Fibroblast of the conjunctiva (primary cell): Measurements from ENCODE around the gene UGT1A9.
"Not testable (repeated sequence)": the region's sequence is repeated elsewhere in the genome, so short reads cannot be mapped to it uniquely, and the experiment has no call there.

Experiments
- DNase-seq: peaks from one replicate; pipeline ENCODE4 v3.0.0-alpha.2; 2010; ENCODE audit warnings: low read depth

UGT1A9 gene

DNA sequence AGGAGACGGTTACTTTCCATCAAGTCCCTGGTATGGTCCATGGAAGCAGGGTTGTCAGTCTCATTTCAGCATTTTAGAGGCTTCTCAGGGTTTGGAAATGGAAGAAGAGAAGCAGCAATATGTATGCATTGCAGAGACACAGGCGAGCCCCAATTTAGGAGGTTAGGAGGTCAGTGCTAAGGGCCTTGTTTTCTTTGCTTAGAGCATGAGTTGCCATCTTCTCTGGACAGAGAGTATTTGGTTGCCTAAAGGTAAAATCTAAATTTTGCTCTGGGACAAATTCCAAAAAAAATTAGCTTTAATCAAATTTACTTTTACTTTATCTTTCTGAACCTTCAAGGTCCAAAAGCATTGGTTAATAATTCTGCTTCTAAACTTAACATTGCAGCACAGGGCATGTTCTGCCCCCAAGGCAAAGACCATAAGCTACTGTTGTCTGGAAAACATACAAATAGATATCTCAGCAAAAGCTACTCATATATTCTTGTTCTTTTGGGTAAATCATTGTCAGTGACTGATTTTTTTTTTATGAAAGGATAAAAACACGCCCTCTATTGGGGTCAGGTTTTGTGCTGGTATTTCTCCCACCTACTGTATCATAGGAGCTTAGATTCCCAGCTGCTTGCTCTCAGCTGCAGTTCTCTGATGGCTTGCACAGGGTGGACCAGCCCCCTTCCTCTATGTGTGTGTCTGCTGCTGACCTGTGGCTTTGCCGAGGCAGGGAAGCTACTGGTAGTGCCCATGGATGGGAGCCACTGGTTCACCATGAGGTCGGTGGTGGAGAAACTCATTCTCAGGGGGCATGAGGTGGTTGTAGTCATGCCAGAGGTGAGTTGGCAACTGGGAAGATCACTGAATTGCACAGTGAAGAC lies at the start of gene UGT1A9:
TSS of gene UGT1A9 (plus strand) at position 609 of the 872 bp plus-strand sequence. CDS start at position 646, 37 bp downstream.
- no peak for DNase-seq

DNA sequence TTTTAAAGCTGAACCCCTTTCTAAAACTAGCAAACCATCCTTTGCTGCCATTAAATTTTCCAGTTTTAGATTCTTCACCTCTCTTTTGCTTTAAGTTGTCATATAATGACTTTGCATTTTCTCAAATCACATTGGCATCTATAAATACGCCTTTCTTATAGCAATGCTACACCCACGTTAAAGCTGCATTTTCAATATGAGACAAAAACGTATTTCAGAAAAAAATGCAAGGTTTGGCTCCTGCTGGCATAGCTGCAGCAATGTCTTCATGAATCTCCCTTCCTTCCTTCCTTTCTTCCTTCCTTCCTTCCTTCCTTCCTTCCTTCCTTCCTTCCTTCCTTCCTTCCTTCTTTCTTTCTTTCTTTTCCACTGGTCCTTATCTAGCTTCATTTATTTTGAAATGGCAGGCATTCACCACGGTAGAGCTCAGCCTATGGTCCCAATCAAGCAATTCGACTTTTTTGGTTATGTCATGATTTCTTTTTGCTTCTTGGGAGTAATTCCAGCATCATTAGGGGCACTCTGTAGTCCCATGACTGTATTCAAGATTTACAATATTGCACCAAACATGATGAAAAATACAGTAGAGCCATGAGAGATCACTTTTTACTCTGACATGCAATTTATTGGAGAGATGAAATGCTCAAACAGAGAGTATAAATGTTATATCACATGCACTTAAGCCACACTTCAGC lies 44.2 kb upstream of the UGT1A9 start:
- DNase-seq, result no peak

DNA sequence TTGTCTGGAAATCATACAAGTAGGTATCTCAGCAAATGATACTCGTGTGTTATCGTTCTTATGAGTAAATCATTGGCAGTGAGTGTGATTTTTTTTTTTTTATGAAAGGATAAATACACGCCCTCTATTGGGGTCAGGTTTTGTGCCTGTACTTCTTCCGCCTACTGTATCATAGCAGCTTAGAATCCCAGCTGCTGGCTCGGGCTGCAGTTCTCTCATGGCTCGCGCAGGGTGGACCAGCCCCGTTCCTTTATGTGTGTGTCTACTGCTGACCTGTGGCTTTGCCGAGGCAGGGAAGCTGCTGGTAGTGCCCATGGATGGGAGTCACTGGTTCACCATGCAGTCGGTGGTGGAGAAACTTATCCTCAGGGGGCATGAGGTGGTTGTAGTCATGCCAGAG lies 35.4 kb upstream of the UGT1A9 start, which contains the start of gene UGT1A10:
TSS of gene UGT1A10 (plus strand) at position 143 of the 400 bp plus-strand sequence. CDS start at position 218, 75 bp downstream.
- DNase-seq, result not testable (repeated sequence)

DNA sequence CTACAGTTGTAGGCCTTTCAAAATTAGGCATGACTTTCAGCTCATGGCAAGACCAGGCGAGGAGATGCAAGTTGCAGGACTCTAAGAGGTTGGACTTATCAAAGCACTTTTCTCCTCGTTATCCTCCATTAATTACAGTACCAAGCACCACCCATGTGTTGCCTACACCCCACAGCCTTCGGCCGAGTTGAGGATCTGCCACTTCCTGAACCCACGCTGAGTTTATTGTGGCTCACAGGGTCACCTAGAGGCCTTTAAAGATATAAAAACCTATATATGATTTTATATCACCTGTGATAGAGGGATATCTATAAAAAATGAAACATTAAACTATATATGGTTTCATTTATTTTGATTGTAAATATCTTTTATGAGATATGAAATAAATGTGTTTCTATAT lies 32.9 kb upstream of the UGT1A9 start:
- DNase-seq, result no peak

DNA sequence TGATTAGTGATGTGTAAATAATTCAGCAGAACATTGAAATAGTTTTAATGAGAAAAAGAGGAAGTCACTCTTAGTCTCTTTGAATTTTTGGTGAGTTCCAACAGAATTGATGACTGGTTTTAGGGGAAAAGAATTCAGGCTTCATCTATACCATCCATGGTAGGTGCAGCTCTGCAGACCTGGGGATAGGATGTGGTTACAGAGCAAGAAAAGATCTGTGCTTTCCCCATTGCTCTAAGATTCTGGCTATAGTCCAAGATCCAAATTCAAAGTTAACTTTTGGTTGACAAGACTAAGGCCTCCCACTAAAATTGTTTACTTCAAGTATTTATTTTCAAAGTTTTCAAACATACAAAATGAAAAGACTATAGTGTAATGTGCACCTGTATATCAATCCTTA lies 31.8 kb upstream of the UGT1A9 start:
- no peak for DNase-seq

DNA sequence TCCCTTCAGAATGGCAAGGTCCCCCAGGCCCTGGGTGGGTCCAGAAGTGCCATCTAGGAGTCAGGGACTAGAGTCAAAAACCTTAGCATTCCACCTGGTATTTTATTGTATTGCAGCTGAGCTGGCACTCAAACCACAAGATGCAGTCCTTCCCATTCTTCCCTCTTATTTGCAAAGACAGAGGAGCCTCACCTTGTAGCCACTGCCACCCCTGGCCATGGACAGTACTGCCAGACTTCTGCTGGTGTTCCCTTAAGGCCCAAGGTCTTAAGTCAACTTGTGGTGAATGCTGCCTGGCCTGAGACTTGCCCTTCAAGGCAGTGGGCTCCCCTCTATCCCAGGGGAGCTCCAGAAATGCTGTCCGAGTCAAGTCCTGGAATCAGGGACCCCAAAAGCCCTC lies 28.6 kb upstream of the UGT1A9 start:
- DNase-seq, result no peak

DNA sequence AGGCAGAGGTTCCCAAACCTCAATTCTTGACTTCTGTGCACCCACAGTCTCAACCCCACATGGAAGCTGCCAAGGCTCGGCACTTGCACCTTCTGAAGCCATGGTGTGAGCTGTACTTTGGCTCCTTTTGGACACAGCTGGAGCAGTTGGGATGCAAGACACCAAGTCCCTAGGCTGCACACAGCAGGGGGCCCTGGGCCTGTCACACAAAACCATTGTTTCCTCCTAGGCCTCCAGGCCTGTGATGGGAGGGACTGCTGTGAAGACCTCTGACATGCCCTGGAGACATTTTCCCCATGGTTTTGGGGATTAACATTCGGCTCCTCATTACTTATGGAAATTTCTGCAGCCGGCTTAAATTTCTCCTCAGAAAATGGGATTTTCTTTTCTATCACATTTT lies 25.7 kb upstream of the UGT1A9 start:
- not testable (repeated sequence) for DNase-seq

DNA sequence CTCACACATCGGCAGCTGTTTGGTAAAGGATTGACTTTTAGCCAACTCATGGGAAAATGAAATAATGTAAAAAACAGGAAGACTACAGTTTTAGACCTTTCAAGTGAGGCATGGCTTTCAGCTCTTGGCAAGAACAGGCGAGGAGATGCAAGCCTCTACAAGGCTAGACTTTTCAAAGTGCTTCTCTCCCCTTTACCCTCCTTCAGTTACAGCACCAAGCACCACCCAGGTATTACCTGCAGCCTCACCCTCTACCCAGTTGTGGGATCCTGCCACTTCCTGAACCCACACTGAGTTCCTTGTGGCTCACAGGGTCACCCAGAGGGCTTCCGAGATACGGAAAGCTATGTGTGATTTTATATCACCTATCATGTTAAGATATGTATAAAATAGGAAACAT lies 20.7 kb upstream of the UGT1A9 start:
- no peak for DNase-seq

DNA sequence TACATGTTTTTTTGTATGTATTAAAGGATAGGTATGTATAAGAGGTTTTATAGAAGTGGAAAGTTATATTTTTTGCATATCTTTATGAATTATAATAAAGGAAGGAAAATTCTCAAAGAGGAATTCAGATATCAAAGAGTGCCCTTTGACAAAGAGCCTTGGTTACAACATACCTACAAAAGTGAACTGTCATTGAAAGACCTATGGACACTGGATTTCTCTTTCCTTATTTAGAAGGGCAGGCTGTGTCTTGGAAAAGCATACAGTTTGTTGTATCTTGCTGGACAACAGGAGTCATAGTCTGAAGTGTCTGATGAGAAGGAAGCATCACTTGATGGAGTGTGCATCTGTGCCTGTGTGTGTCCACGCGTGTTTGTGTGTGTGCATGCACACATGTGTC lies 20.3 kb upstream of the UGT1A9 start:
- DNase-seq, result no peak

DNA sequence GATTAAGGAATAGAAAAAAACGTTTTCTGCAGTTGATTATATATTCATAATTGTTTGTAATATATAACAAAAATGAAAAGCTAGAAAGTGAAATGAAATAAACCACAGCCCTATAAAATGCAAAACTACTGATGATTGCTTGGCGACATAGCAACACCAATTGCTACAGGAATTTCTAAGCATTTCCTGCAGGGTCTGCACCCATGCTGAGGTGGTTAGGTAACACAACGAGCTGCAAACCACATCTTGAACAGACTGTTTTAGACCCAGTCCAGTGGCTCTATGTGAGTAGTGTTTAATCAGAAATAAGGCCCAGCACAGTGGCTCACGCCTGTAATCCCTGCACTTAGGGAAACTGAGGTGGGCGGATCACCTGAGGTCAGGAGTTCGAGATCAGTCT lies 17.2 kb upstream of the UGT1A9 start:
- DNase-seq, result no peak

DNA sequence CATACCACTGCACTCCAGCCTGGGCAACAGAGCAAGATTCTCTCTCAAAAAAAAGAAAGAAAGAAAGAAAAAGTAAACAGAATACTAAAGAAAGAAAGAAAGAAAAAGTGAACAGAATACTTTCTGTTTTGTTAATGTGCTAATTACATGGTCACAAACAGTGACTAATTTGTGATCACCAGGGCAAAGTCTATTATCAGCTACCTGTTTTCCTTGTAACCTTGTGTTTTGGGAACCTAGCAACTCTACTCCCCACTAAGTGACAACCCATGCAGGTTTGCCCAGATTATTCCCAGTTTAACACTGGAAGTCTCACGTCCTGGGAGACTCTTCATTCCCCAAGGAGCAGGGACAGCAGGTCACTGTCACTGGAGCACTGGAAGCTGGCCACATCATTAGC lies 16.7 kb upstream of the UGT1A9 start:
- DNase-seq, result no peak

DNA sequence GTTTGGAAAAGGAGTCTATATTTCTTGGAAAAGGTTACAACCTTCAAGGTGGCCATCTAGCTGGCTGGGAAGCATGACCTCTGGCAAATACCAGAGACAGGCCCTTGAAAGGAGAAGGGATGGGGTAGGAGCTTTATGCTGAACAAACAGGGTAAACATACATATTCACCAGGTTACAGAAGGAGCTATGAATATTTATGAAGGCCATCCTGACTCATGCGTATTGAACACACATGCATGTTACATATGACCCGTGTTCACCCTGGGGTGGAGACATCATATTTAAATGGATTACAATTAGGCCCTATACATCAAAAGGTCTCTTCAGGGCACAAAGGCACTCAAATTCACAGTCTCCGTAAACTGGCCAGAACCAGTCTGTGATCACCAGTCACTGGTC lies 15.8 kb upstream of the UGT1A9 start:
- not testable (repeated sequence) for DNase-seq

DNA sequence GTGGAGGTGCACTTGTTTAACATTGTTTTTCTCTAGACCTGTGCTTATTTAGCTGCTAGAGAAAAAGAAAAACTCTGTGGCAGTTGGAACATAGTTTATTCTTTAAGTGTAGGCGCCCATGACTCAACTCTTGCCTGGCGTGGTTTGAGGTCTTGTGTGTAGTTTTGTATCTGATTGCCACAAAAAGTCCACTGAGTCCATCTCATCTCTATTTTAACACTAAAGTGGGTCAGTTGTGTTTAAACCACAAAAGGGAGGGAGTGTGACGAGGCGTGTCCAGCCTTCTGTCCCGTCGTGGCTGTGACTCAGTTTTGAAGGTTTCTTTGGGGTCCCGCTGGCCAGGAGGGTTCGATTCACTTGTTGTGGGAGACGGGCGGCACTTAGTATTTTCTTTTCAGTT lies 15.3 kb upstream of the UGT1A9 start:
- no peak for DNase-seq

DNA sequence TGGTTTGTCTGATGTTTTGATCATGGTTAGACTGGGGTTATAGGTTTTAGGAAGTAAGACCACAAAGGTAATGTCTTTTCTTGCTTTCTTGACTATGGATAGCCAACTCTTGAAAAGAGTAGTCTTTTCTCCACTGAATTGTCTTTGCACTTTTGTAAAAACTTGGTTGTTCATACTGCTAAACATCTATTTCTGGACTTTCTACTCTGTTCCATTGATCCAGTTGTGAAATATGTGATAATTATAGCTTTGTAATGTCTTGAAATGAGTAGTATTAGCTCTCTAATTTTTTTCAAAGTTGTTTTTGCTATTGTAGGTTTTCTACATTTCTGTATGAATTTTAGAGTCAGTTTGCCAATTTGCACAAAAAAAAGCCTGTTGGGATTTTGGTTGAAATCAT lies 13.1 kb upstream of the UGT1A9 start:
- no peak for DNase-seq

DNA sequence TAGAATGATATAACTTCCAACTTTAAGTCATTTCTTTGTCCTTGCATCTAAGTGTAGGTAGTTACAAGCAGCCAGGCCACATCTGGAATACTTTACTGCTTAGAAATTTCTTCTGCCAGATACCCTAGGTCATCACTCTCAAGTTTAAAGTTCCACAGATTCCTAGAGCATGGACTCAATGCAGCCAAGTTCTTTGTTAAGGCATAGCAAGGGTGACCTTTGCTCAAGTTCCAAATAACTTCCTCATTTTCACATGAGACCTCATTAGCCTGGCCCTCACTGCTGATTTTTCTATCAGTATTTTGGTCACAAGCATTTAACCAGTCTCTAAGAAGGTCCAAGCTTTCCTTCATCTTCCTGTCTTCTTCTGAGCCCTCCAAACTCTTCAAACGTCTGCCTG lies 7.8 kb upstream of the UGT1A9 start:
- no peak for DNase-seq

DNA sequence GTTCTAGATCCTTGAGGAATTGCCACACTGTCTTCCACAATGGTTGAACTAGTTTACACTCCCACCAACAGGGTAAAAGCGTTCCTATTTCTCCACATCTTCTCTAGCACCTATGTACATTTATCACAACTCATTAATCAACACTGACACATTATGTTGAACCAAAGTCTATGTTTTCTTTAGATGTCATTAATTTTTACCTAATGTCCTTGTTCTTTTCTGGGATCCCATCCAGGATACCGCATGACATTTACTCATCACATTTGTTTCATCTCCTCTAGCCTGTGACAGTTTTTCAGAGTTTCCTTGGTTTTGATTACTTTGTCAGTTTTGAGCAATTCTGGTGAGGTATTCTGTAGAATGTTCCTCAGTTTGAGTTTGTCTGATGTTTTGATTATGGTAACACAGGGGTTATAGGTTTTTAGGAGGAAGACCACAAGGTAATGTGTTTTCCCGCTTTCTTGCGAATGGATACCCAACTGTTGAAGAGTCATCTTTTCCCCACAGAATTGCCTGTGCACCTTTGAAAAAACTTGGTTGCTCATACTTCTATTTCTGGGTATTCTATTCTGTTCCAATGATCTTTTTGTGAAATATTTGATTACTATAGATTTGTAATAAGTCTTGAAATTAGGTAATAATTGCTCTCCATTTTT lies 3.0 kb upstream of the UGT1A9 start:
- no peak for DNase-seq

DNA sequence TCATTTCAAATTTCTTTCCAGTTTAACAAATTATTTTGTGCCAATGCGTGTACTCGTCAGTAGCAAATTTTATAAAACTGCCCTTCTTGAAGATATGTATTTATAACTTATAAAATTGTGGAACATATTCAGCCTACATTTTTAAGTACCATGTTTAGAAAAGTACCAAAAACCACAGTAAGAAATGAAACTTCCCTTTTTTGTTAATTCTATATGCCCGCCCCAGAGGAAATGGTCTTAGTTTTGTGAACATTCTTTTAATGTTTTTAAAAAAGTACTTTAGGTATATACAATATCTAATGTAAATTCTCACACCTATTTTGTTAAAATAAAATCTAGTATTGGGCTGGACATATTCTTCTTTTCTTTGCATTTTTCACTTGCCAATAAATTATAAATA lies 1.2 kb downstream of the UGT1A9 start:
- DNase-seq, result no peak

DNA sequence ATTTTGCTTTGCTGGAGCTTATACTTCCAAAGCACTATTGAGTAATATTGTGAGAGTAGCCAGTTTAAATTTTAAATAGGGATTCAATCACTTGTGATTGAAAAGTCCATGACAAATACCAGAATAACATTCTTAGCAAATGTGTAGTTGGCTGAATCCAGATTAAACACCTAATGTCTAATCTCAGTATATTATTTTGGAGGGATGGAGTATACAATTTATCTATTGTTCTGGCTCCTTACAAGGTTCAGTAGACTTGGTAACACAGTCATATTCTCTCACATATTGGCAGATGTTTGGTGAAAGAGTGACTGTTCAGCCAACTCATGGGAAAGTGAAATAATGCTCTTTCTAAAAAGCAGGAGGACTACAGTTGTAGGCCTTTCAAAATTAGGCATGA lies 2.2 kb downstream of the UGT1A9 start:
- no peak for DNase-seq

DNA sequence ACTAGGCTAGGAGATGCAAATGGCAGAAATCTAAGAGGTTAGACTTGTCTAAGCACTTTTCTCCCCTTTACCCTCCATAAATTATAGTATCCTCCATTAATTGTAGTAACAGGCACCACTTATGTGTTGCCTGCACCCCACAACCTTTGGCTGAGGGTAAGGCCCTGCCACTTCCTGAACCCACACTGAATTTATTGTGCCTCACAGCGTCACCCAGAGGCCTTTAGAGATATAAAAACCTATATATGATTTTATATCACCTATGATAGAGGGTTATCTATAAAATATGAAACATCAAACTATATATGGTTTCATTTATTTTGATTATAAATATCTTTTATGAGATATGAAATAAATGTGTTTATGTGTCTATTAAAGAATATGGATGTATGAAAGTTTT lies 2.6 kb downstream of the UGT1A9 start:
- no peak for DNase-seq

DNA sequence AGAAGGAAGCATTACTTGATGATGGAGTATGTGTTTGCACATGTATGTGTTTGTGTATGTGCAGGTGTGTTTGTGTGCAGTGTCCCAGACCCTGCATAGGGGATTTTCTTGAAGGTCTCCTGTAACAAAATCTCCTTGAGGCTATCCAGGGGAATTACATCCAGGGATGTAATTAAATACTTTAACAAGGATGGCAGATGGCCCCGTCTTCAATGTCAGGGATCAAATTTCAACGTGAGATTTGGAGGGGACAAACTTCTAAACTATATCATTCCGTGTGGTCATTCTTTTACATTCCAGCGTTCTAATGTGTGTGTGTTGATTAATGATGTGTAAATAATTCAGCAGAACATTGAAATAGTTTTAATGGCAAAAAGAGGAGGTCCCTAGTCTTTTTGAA lies 3.3 kb downstream of the UGT1A9 start:
- DNase-seq, result no peak

DNA sequence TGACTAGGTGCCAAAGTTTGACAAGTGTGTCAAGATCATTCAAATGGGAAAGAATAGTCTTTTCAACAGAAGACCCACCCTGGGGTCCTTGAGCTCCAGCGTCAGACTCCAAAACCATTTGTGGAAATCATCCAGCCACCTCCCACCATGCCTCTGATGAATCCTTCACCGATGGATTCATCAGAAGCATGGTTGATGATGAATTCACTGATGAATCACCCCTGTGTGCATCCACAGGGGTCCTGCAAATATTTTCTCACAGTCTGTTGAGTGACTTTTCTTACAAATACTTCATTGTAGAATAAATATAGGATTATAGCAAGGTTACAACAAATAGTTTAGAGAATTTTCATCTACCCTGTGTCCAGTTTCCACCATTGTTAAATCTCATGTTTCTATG lies 4.3 kb downstream of the UGT1A9 start:
- no peak for DNase-seq

DNA sequence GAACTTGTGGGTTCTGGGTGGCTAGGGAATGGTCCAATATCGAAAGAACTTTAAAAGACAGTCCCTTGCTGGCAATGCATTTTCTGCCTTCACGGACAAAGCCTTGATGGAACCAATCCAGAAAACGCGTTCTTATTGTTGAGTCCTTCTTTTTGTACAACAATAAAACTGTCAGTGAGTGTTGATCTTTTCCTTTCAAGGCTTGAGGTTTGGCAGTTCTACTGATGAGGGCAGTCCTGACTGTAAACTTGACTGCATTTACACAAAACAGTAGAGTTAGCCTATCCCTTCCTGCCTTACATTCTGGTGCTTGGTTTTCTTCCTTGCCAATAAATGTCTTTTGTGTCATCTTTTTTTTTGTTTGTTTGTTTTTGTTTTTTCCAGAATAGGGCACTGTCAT lies 7.5 kb downstream of the UGT1A9 start:
- no peak for DNase-seq
